GM13976 (cell line): Measurements from ENCODE around the gene EHMT1.
A peak's percentile ranks its signal among the peaks of the same experiment; 100 is the strongest.

Experiments
- DNase-seq: peaks from one replicate; pipeline ENCODE4 v3.0.0; 2012; ENCODE audit warnings: low spot score
- CTCF ChIP-seq: IDR thresholded peaks from 2 replicates; pipeline ENCODE4 v1.5.1; 2012; ENCODE audit warnings: borderline replicate concordance, mild to moderate bottlenecking; ENCODE audit not compliant: insufficient read depth; ENCODE audit errors: extremely low read depth, missing control alignments, control extremely low read depth
- in situ Hi-C: fragments of 300-500 bp; cut with MboI; formaldehyde crosslinking; loops from one replicate; pipeline ENCODE4 v1.12.0; 2022; ENCODE audit warnings: low sequenced_read_pairs, mixed read lengths, inconsistent platforms; ENCODE audit not compliant: unreplicated experiment

The EHMT1 gene

GRCh38 chr9:137697193-137697592 lies 78.4 kb downstream of the EHMT1 start:
- DNase-seq = no peak
- in situ Hi-C loops = no loop called here
- TF ChIP-seq CTCF = no peak

- in situ Hi-C loops = no loop called here
- no peak for TF ChIP-seq CTCF
- DNase-seq = no peak
These were observed 79.0 kb downstream of the EHMT1 start for GRCh38 chr9:137697832-137698231.

- TF ChIP-seq CTCF = no peak
- in situ Hi-C loops = no loop called here
- no peak for DNase-seq
These were observed 82.1 kb downstream of the EHMT1 start for GRCh38 chr9:137700911-137701310.

- TF ChIP-seq CTCF = no peak
- DNase-seq = no peak
- in situ Hi-C loops = no loop called here
These were observed 84.0 kb downstream of the EHMT1 start for GRCh38 chr9:137702615-137703379.

GRCh38 chr9:137703842-137704508 lies 85.2 kb downstream of the EHMT1 start:
- in situ Hi-C loops = no loop called here
- DNase-seq = no peak
- no peak for TF ChIP-seq CTCF

- DNase-seq = peak; percentile 86
- in situ Hi-C loops = no loop called here
- TF ChIP-seq CTCF = no peak
These were observed 86.6 kb downstream of the EHMT1 start for GRCh38 chr9:137705443-137705863.
